Fibroblast of villous mesenchyme (primary cell): ENCODE measurements around the gene NR5A1. TPM values are rescaled to one million over a fixed set of nuclear protein-coding genes. Genes with fewer than 3 reads are reported as not detected.

Experiments
- DNase-seq: peaks from one replicate; pipeline ENCODE4 v3.0.0-alpha.2; 2010; ENCODE audit warnings: low read depth
- H3K4me3 ChIP-seq: 2 replicates; pipeline ENCODE4 v1.5.1; 2011; ENCODE audit warnings: low read depth, mild to moderate bottlenecking, low read length
- CTCF ChIP-seq: IDR thresholded peaks from 2 replicates; pipeline ENCODE4 v1.5.1; 2012; ENCODE audit warnings: low read depth, mild to moderate bottlenecking, low read length; ENCODE audit not compliant: insufficient read depth
- total RNA-seq: library from RNA; depleted of rRNA; stranded (reverse); fragments of >200 nt; gene quantifications from 2 replicates; pipeline ENCODE4 v1.2.3, GENCODE V29; 2012

Gene NR5A1
- total RNA-seq, 1 donor, result not detected

GRCh38 chr9:124447297-124447661, 59.9 kb downstream of the NR5A1 start:
- no peak for TF ChIP-seq CTCF
- no peak overlapping the region for H3K4me3 ChIP-seq
- no peak for DNase-seq

GRCh38 chr9:124444166-124444565, 63.0 kb downstream of the NR5A1 start:
- TF ChIP-seq CTCF, result no peak
- no peak for DNase-seq

GRCh38 chr9:124443625-124444024, 63.6 kb downstream of the NR5A1 start:
- DNase-seq, result no peak
- TF ChIP-seq CTCF, result no peak
- no peak overlapping the region for H3K4me3 ChIP-seq

More at GRCh38 chr9:124444166-124444565, 63.0 kb downstream of the NR5A1 start:
- H3K4me3 ChIP-seq, result no peak overlapping the region

- no peak for DNase-seq
- H3K4me3 ChIP-seq, result no peak overlapping the region
- TF ChIP-seq CTCF, result no peak
These were observed 64.4 kb downstream of the NR5A1 start for GRCh38 chr9:124442826-124443225.

- TF ChIP-seq CTCF, result no peak
- no peak for DNase-seq
- no peak overlapping the region for H3K4me3 ChIP-seq
These were observed 64.8 kb downstream of the NR5A1 start for GRCh38 chr9:124442379-124442778.

- no peak overlapping the region for H3K4me3 ChIP-seq
- no peak for TF ChIP-seq CTCF
- no peak for DNase-seq
These were observed 65.9 kb downstream of the NR5A1 start for GRCh38 chr9:124441291-124441690.

GRCh38 chr9:124440786-124441185, 66.4 kb downstream of the NR5A1 start:
- TF ChIP-seq CTCF, result no peak
- DNase-seq, result no peak
- H3K4me3 ChIP-seq, result no peak overlapping the region
